GM12878 (cell line): ENCODE results near the gene NKIRAS1. TPM values are rescaled to one million over a fixed set of nuclear protein-coding genes. Genes with fewer than 3 reads are reported as not detected.

Experiments
- ATAC-seq: fragments of 200-7000 bp; cut with Tn5 transposase; 3 replicates; pipeline ENCODE4 v1.9.1; 2020; ENCODE audit warnings: mild to moderate bottlenecking, moderate library complexity
- BruUV-seq: library from RNA; stranded (reverse); fragments of 400-500 nt; replicated peaks from 2 replicates; lab custom pipeline; 2021; lab: Mats Ljungman, UMichigan
- CTCF ChIA-PET: fragments of 300-600 bp; sonication (Branson Sonifier 250); formaldehyde crosslinking; extraction: SDS; loops from one replicate; lab custom pipeline; 2021; ENCODE audit warnings: inconsistent platforms; lab: Yijun Ruan, JAX
- POLR2A ChIA-PET: fragments of 350-600 bp; formaldehyde crosslinking; extraction: SDS; loops from one replicate; lab custom pipeline; 2021; ENCODE audit warnings: inconsistent platforms; lab: Charles Lee
- RAD21 ChIA-PET: fragments of 300-600 bp; sonication (Branson Sonifier 250); formaldehyde crosslinking; loops from one replicate; lab custom pipeline; 2023; ENCODE audit warnings: antibody characterized with exemption; ENCODE audit not compliant: unreplicated experiment; lab: Charles Lee
- SMC1A ChIA-PET: fragments of 300-600 bp; sonication (Branson Sonifier 250); formaldehyde crosslinking; loops from one replicate; lab custom pipeline; 2023; ENCODE audit not compliant: unreplicated experiment, uncharacterized antibody; lab: Charles Lee
- DNase-seq: peaks from one replicate; pipeline ENCODE4 v3.0.0-alpha.2; 2011; ENCODE audit warnings: low read depth, low spot score
- FAIRE-seq: peaks from 3 replicates; lab custom pipeline; 2011; peaks lifted over from hg19 to GRCh38; lab: Jason Lieb, UNC
- H2AFZ ChIP-seq: 2 replicates; pipeline ENCODE4 v1.6.0; 2011; ENCODE audit warnings: low read depth, low read length, control low read depth; ENCODE audit not compliant: control insufficient read depth
- H3K27ac ChIP-seq: 2 replicates; pipeline ENCODE4 v1.5.1; 2011; ENCODE audit warnings: control low read depth; ENCODE audit not compliant: control insufficient read depth, insufficient read depth
- H3K27me3 ChIP-seq, 2 experiments: replicated peaks in 1 of 2; 2 replicates each; pipeline versions ENCODE4 v1.6.0 to v1.6.1; 2011; ENCODE audit warnings: low read length in 1 of 2; ENCODE audit not compliant: control insufficient read depth in 2 of 2, insufficient read depth in 2 of 2
- H3K36me3 ChIP-seq, 2 experiments: 2 replicates each; pipeline ENCODE4 v1.5.1; 2011; ENCODE audit warnings: low read length in 1 of 2; ENCODE audit not compliant: control insufficient read depth in 2 of 2, insufficient read depth in 2 of 2
- H3K4me1 ChIP-seq: 2 replicates; pipeline ENCODE4 v1.6.1; 2011; ENCODE audit warnings: mild to moderate bottlenecking, low read length, moderate library complexity, mixed read lengths; ENCODE audit not compliant: control insufficient read depth, insufficient read depth
- H3K4me2 ChIP-seq: 2 replicates; pipeline ENCODE4 v1.6.0; 2011; ENCODE audit warnings: control low read depth; ENCODE audit not compliant: control insufficient read depth, insufficient read depth
- H3K4me3 ChIP-seq: fragments of 200-600 bp; sonication (generic); 2 replicates; pipeline ENCODE4 v1.5.1; 2016
- H3K79me2 ChIP-seq: 2 replicates; pipeline ENCODE4 v1.6.0; 2011; ENCODE audit warnings: low read length; ENCODE audit not compliant: control insufficient read depth, insufficient read depth
- H3K9ac ChIP-seq: 2 replicates; pipeline ENCODE4 v1.8.0; 2011; ENCODE audit warnings: low read length, control low read depth, mixed read lengths; ENCODE audit not compliant: control insufficient read depth, insufficient read depth
- H3K9me3 ChIP-seq: replicated peaks from 3 replicates; pipeline ENCODE4 v1.5.1; 2011; ENCODE audit warnings: mild to moderate bottlenecking, low read length; ENCODE audit not compliant: control insufficient read depth, insufficient read depth
- H4K20me1 ChIP-seq: 2 replicates; pipeline ENCODE4 v1.6.0; 2011; ENCODE audit not compliant: control insufficient read depth, insufficient read depth
- BCL11A ChIP-seq: IDR thresholded peaks from 2 replicates; pipeline ENCODE4 v1.6.1; 2011; ENCODE audit warnings: low read depth, low read length
- CBX3 ChIP-seq: fragments of 200-600 bp; sonication (generic); IDR thresholded peaks from 2 replicates; pipeline ENCODE4 v1.6.1; 2016; ENCODE audit warnings: low read depth, borderline replicate concordance
- CBX5 ChIP-seq: sonication (generic); IDR thresholded peaks from 2 replicates; pipeline ENCODE4 v1.6.1; 2016; ENCODE audit warnings: low read depth, moderate library complexity, mild to moderate bottlenecking, inconsistent platforms
- CREM ChIP-seq: IDR thresholded peaks from 2 replicates; pipeline ENCODE4 v1.6.1; 2014; ENCODE audit warnings: antibody characterized with exemption, low read depth
- EZH2 ChIP-seq: IDR thresholded peaks from 2 replicates; pipeline ENCODE4 v1.6.1; 2012; ENCODE audit warnings: low read depth, mild to moderate bottlenecking, control low read depth, inconsistent platforms, low read length, borderline replicate concordance; ENCODE audit not compliant: control insufficient read depth
- FOXK2 ChIP-seq: fragments of 450-650 bp; IDR thresholded peaks from 2 replicates; pipeline ENCODE4 v1.6.1; 2017; ENCODE audit warnings: mild to moderate bottlenecking, moderate library complexity
- FOXM1 ChIP-seq: IDR thresholded peaks from 2 replicates; pipeline ENCODE4 v1.6.1; 2012; ENCODE audit warnings: low read depth, mild to moderate bottlenecking, inconsistent platforms, low read length, moderate library complexity
- IRF3 ChIP-seq: fragments of 450-650 bp; IDR thresholded peaks from 2 replicates; pipeline ENCODE4 v1.6.1; 2014; ENCODE audit warnings: mild to moderate bottlenecking
- MEF2A ChIP-seq: IDR thresholded peaks from 2 replicates; pipeline ENCODE4 v1.6.1; 2011; ENCODE audit warnings: low read depth, mild to moderate bottlenecking, low read length, moderate library complexity; ENCODE audit not compliant: insufficient read depth
- NBN ChIP-seq: fragments of 450-650 bp; IDR thresholded peaks from 2 replicates; pipeline ENCODE4 v1.6.1; 2016
- NFIC ChIP-seq: IDR thresholded peaks from 2 replicates; pipeline ENCODE4 v1.6.1; 2012; ENCODE audit warnings: low read depth, mild to moderate bottlenecking, inconsistent platforms, low read length, moderate library complexity
- NFXL1 ChIP-seq: fragments of 450-650 bp; IDR thresholded peaks from 2 replicates; pipeline ENCODE4 v1.6.1; 2017; ENCODE audit warnings: antibody characterized with exemption, mild to moderate bottlenecking, borderline replicate concordance
- PAX5 ChIP-seq: IDR thresholded peaks from 2 replicates; pipeline ENCODE4 v1.6.1; 2011; ENCODE audit warnings: low read depth, low read length, borderline replicate concordance
- PAX8 ChIP-seq: fragments of 450-650 bp; IDR thresholded peaks from 2 replicates; pipeline ENCODE4 v1.6.1; 2017; ENCODE audit warnings: mild to moderate bottlenecking, moderate library complexity
- PBX3 ChIP-seq: IDR thresholded peaks from 2 replicates; pipeline ENCODE4 v1.6.1; 2011; ENCODE audit warnings: mild to moderate bottlenecking, low read depth, low read length, moderate library complexity; ENCODE audit not compliant: insufficient replicate concordance
- PKNOX1 ChIP-seq: fragments of 450-650 bp; IDR thresholded peaks from 2 replicates; pipeline ENCODE4 v1.6.1; 2016; ENCODE audit warnings: mild to moderate bottlenecking
- POLR2AphosphoS2 ChIP-seq: IDR thresholded peaks from 2 replicates; pipeline ENCODE4 v1.6.1; 2011; ENCODE audit warnings: low read depth, mild to moderate bottlenecking, low read length, improper control_type of control experiment, moderate library complexity
- RAD21 ChIP-seq: IDR thresholded peaks from 2 replicates; pipeline ENCODE4 v1.6.1; 2011; ENCODE audit warnings: mild to moderate bottlenecking, low read depth, low read length, moderate library complexity; ENCODE audit not compliant: insufficient read depth
- RUNX3 ChIP-seq: IDR thresholded peaks from 2 replicates; pipeline ENCODE4 v1.6.1; 2012; ENCODE audit warnings: low read length, inconsistent platforms
- SP1 ChIP-seq: IDR thresholded peaks from one replicate; pipeline ENCODE4 v1.6.1; 2011; ENCODE audit warnings: low read depth, low read length
- STAT1 ChIP-seq: fragments of 450-650 bp; conservative IDR thresholded peaks from 2 replicates; pipeline ENCODE4 v1.6.1; 2014; ENCODE audit warnings: antibody characterized with exemption, mild to moderate bottlenecking
- TCF7 ChIP-seq: IDR thresholded peaks from 2 replicates; pipeline ENCODE4 v1.6.1; 2014; ENCODE audit warnings: antibody characterized with exemption, borderline replicate concordance
- ZBED1 ChIP-seq: IDR thresholded peaks from 2 replicates; pipeline ENCODE4 v1.6.1; 2016; ENCODE audit warnings: borderline replicate concordance
- ZSCAN29 ChIP-seq: fragments of 450-650 bp; IDR thresholded peaks from 2 replicates; pipeline ENCODE4 v1.6.1; 2017; ENCODE audit warnings: mild to moderate bottlenecking, moderate library complexity
- in situ Hi-C: fragments of 300-500 bp; cut with MboI; formaldehyde crosslinking; loops from 9 replicates; pipeline ENCODE4 v1.14.3; 2018; ENCODE audit warnings: mixed read lengths
- intact Hi-C: fragments of 100-400 bp; cut with micrococcal nuclease; formaldehyde crosslinking; loops from one replicate; pipeline ENCODE4 v1.14.2; 2022; ENCODE audit not compliant: unreplicated experiment
- polyA plus RNA-seq, 11 experiments: library from polyadenylated mRNA; depleted of rRNA in 4 of 11; unstranded in 6 of 11; stranded (reverse) in 5 of 11; fragments of >200 nt; fragmentation: Nextera tagmentation in 4 of 11; fragmentation: Illumina TruSeq in 1 of 11; extraction: Ambion mirVana in 4 of 11; extraction: Trizol in 1 of 11; gene quantifications; 1 replicate in 1 of 11; 2 replicates in 10 of 11; pipeline versions ENCODE4 v1.2.1 to v1.2.3, GENCODE V29; 2011 to 2016; ENCODE audit warnings: inconsistent platforms in 2 of 11, missing spikeins in 2 of 11, low read depth in 1 of 11
- total RNA-seq, 4 experiments: library from RNA; depleted of rRNA in 3 of 4; stranded (reverse); fragments of >200 nt in 3 of 4; fragmentation: Illumina TruSeq in 1 of 4; extraction: Trizol in 1 of 4; gene quantifications; 2 replicates each; pipeline versions ENCODE4 v1.2.1 to v1.2.3, GENCODE V29; 2013 to 2021

NKIRAS1 gene
- total and polyA plus RNA-seq, 10 of the 15 experiments (the other 5 are each of a cell fraction or from before 2014, with no cell fraction given), result 7.1 to 17.9 (median 10.9) TPM

- ATAC-seq (peak; percentile 16), FAIRE-seq (peak; percentile 78), DNase-seq (peak; percentile 64)
- ChIA-PET RAD21 (interaction anchor here (0.8 to 2.6 kb wide), 10 partner anchors 9 to 119 kb away, joined by 3 to 18 read pairs (median 4); partner anchors contain the start of genes NKIRAS1 and RPL15), POLR2A (interaction anchor here (0.7 to 2.0 kb wide), 4 partner anchors 33 to 141 kb away, joined by 3 to 9 read pairs (median 4); partner anchors contain the start of genes NKIRAS1 and RPL15), CTCF (interaction anchor here (0.8 to 3.0 kb wide), 6 partner anchors 32 to 116 kb away, joined by 3 to 15 read pairs (median 4); partner anchors contain the start of genes NKIRAS1 and RPL15), SMC1A (interaction anchor here (0.7 to 2.8 kb wide), 10 partner anchors 12 to 301 kb away, joined by 3 to 18 read pairs (median 4); partner anchors contain the start of genes NKIRAS1 and RPL15)
- Histone ChIP-seq H3K4me3 (peak overlapping the region; percentile 59; the same call in 1 of the 2 replicates), H3K9me3 (no peaks in the 10 kb centered on the region), H3K27me3 (no peaks in the 10 kb centered on the region), H3K9ac (peak overlapping the region; percentile 0; the same call in 1 of the 2 replicates), H4K20me1 (no peaks in the 10 kb centered on the region), H3K79me2 (peaks cover 28% of the 10 kb centered on the region), H3K36me3 (no peaks in the 10 kb centered on the region), H3K4me2 (peak overlapping the region; percentile 58), H3K27ac (peak overlapping the region; percentile 72), H3K4me1 (peaks cover 17% of the 10 kb centered on the region), H2AFZ (peak overlapping the region; percentile 27; the same call in 1 of the 2 replicates)
- BruUV-seq, result no TSS peak
- intact Hi-C loops, result loop anchor here (2.0 to 10.0 kb wide), 4 partner anchors 119 to 295 kb away; partner anchors contain the start of gene UBE2E1
- in situ Hi-C loops, result loop anchor here (25.0 kb wide), 1 partner anchor 1838 kb away; the partner anchor contains the start of genes NGLY1 and OXSM
- no peak for TF ChIP-seq CBX5
- TF ChIP-seq EZH2, result no peak
- 0 out of 2 replicates have a peak, but pooled peaks have one; percentile 25 for TF ChIP-seq TCF7
- TF ChIP-seq ZBED1, result no peak
- TF ChIP-seq BCL11A, result no peak
- no peak for TF ChIP-seq FOXK2
- TF ChIP-seq ZSCAN29, result no peak
- TF ChIP-seq NFIC, result peak; percentile 76
- no peak for TF ChIP-seq PAX8
- no peak for TF ChIP-seq RAD21
- no peak for TF ChIP-seq NFXL1
- TF ChIP-seq NBN, result 0 out of 2 replicates have a peak, but pooled peaks have one; percentile 28
- TF ChIP-seq PAX5, result no peak
- peak; percentile 46; the same call in 1 of the 2 replicates for TF ChIP-seq RUNX3
- no peak for TF ChIP-seq PKNOX1
- TF ChIP-seq SP1, result no peak
- no peak for TF ChIP-seq PBX3
- TF ChIP-seq FOXM1, result no peak
- peak; percentile 0; the same call in 1 of the 2 replicates for TF ChIP-seq CREM
- TF ChIP-seq CBX3, result no peak
- TF ChIP-seq IRF3, result no peak
- TF ChIP-seq STAT1, result no peak
- TF ChIP-seq MEF2A, result peak; percentile 64; the same call in 1 of the 2 replicates
- no peak for TF ChIP-seq POLR2AphosphoS2
Observed at GRCh38 chr3:23949784-23950183, 33.0 kb upstream of the NKIRAS1 start.
